ENCODE measurements around the gene UCN2.

UCN2 gene

DNA sequence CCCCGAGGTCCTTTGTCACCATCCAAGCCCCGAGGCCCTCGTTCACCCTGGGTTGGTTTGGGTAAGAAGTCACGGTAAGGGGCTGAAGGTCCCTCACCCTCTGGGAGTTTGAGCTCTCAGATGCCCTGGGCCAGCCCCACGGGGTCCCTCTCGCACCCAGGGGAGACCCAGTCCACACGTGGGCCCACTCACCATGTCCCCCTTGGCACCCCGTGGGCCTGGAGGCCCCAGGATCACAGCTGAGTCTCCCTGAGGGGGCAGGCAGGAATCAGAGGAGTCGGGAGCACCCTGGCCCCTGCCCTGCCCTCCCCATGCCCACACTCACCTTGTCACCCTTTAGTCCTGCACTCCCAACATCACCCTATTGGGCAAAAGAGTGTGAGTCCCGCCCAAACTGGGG lies 5.8 kb upstream of the UCN2 start:
- no peak for DNase-seq (ENCODE audit: low read depth)
- H3K4me3 ChIP-seq (ENCODE audit: control insufficient read depth, low read depth, low read length), result no peak overlapping the region
- TF ChIP-seq, protein P1, sequence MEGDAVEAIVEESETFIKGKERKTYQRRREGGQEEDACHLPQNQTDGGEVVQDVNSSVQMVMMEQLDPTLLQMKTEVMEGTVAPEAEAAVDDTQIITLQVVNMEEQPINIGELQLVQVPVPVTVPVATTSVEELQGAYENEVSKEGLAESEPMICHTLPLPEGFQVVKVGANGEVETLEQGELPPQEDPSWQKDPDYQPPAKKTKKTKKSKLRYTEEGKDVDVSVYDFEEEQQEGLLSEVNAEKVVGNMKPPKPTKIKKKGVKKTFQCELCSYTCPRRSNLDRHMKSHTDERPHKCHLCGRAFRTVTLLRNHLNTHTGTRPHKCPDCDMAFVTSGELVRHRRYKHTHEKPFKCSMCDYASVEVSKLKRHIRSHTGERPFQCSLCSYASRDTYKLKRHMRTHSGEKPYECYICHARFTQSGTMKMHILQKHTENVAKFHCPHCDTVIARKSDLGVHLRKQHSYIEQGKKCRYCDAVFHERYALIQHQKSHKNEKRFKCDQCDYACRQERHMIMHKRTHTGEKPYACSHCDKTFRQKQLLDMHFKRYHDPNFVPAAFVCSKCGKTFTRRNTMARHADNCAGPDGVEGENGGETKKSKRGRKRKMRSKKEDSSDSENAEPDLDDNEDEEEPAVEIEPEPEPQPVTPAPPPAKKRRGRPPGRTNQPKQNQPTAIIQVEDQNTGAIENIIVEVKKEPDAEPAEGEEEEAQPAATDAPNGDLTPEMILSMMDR (conservative IDR thresholded peaks at IDR 0.05; ENCODE audit: control insufficient read depth, insufficient read depth, low read depth, low read length), result no peak

DNA sequence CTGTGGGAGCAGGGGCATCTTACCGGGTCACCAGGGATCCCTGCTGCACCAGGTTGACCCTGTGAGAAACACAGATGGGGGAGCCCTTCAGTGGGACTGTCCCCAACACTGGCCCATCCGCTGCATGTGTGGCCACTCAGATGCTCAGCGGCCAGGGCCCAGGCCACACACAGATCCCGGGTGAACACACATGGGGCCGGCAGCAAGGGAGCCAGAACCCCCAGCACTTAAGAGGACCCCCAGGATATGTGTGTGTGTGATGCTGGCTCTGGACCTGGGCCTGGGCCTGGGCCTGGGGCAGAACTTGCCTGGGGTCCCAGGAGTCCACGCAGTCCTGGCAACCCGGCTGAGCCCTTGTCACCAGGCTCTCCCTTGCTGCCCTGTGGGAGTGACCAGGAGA lies 4.9 kb upstream of the UCN2 start:
- no peak overlapping the region for H3K4me3 ChIP-seq (ENCODE audit: control insufficient read depth, low read depth, low read length)
- TF ChIP-seq, protein P1 (conservative IDR thresholded peaks at IDR 0.05; ENCODE audit: control insufficient read depth, insufficient read depth, low read depth, low read length), result no peak
- no peak for DNase-seq (ENCODE audit: low read depth)

DNA sequence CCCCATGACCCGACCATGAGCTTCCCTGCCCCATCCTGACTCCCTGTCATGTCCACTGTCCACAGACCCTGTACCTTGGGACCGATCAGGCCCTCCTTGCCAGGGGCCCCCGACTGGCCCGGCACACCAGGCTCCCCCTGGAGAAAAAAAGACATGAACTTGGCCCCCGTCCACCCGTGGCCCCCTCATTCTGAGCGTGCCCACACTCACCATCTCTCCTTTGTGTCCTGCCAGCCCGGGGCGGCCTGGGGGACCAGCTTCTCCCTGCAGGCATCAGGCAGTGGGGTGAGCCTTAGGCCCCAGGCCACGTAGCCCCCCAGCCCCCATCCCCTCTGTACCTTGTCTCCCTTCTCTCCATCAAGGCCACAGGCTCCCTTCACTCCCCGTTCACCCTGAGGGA lies 3.9 kb upstream of the UCN2 start:
- DNase-seq (ENCODE audit: low read depth), result no peak
- TF ChIP-seq, protein P1 (conservative IDR thresholded peaks at IDR 0.05; ENCODE audit: control insufficient read depth, insufficient read depth, low read depth, low read length), result no peak
- H3K4me3 ChIP-seq (ENCODE audit: control insufficient read depth, low read depth, low read length), result no peak overlapping the region

DNA sequence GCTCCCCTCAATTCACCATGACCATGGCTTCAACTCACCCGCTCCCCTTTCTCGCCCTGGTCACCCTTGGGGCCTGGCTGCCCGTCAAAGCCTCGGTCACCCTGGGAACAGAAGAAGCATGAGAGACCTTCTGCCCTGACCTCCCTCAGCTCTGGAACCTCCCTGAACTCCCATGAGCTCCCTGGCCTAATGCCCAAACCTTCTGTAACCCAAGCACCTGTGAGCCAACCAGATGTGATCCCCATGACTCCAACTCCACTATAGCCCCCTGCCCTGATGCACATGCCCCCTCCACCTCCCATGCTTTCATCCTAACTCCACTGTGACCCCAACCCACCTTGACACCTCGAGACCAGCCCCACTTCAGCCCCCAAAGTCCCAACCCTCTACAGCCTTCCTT lies 3.5 kb upstream of the UCN2 start:
- DNase-seq (ENCODE audit: low read depth), result no peak
- no peak overlapping the region for H3K4me3 ChIP-seq (ENCODE audit: control insufficient read depth, low read depth, low read length)
- TF ChIP-seq, protein P1 (conservative IDR thresholded peaks at IDR 0.05; ENCODE audit: control insufficient read depth, insufficient read depth, low read depth, low read length), result no peak

DNA sequence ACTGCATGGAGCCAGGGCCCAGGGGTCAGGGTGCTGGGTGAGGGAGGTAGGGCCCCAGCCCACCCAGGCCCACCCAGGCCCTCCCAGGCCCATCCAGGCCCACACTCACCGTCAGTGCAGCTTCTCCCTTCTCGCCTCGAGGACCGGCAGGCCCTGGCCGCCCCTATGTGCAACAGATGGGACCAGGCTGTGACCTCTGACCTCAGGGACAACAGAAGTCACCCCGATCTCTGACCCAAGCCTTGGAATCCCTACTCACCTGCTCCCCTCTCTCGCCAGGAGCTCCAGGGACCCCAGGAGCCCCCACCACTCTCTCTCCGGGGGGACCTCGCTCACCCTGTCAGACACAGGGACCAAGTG lies 2.8 kb upstream of the UCN2 start:
- no peak for DNase-seq (ENCODE audit: low read depth)
- TF ChIP-seq, protein P1 (conservative IDR thresholded peaks at IDR 0.05; ENCODE audit: control insufficient read depth, insufficient read depth, low read depth, low read length), result no peak
- no peak overlapping the region for H3K4me3 ChIP-seq (ENCODE audit: control insufficient read depth, low read depth, low read length)

DNA sequence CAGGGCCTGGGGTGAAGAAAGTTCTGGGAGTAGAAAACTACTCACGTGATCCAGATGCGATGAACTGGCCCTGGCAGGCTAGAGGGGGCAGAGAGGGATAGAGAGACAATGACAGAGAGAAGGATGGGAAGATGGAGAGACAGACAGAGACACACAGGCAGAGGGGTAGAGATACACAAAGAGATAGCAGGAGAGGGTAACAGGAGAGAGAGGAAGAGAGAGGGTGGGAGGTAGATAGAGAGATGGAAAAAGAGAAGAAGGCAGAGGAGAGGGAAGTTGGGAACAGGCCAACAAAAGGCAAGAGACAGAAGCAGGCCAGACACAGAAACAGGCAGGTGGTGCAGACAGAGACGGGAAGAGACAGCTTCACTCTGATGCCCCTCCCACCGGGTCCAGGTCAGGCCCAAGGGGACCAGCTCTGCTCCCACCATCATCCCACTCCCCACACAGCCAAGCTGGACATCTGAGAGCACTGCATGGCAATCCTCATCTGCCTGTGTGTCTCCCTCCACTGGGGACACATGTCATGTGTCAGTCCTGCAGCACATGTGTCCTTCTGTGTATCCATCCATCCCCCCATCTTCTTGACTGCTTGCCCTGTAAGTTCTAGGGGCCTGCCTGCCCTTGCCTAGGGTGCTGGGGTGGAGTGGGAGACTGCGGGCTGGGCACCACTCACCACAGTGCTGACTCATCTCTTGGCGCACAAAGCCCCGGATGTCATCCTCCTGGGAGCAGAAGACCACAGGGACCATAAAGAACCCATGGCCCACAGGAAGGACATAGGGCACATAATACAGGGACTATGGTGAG lies 2.2 kb upstream of the UCN2 start:
- peak; percentile 74 for DNase-seq (ENCODE audit: low read depth)
- H3K4me3 ChIP-seq (ENCODE audit: control insufficient read depth, low read depth, low read length), result no peak overlapping the region
- TF ChIP-seq, protein P1 (conservative IDR thresholded peaks at IDR 0.05; ENCODE audit: control insufficient read depth, insufficient read depth, low read depth, low read length), result no peak
